ENCODE measurements around the gene ERICH6B.

Gene ERICH6B

DNA sequence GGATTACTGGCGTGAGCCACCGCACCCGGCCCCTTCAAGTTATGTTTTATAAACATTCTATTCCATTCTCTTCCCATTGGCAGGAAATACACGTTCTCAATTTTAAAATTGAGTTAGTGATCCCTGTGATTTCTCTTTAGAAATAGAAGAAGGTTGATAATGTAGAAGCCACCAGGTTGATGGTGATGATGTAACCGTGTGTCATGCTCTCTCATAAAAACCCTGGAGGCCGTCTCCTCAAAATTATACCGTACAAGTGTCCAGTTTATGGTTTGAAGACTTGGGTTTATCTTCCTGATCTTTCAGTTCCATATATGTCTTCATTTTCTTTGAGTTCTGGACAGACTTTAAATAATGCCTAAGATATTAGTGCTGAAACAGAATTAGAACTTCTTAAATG is 118.6 kb downstream of the ERICH6B start:
- TF ChIP-seq, protein P1, sequence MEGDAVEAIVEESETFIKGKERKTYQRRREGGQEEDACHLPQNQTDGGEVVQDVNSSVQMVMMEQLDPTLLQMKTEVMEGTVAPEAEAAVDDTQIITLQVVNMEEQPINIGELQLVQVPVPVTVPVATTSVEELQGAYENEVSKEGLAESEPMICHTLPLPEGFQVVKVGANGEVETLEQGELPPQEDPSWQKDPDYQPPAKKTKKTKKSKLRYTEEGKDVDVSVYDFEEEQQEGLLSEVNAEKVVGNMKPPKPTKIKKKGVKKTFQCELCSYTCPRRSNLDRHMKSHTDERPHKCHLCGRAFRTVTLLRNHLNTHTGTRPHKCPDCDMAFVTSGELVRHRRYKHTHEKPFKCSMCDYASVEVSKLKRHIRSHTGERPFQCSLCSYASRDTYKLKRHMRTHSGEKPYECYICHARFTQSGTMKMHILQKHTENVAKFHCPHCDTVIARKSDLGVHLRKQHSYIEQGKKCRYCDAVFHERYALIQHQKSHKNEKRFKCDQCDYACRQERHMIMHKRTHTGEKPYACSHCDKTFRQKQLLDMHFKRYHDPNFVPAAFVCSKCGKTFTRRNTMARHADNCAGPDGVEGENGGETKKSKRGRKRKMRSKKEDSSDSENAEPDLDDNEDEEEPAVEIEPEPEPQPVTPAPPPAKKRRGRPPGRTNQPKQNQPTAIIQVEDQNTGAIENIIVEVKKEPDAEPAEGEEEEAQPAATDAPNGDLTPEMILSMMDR (IDR thresholded peaks at IDR 0.05): no peak
- Histone ChIP-seq H3K36me3 (peaks cover 50 to 62% (median 57%) of the 10 kb centered on the region in 3 donors), H3K4me1 (peaks cover 0 to 8% (median 0%) of the 10 kb centered on the region in 4 donors), H3K27ac (no peak overlapping the region), H3K27me3 (no peaks in the 10 kb centered on the region), H3K4me3 (no peak overlapping the region), H3K9me3 (no peaks in the 10 kb centered on the region)
- intact Hi-C loops (cut with DNase I; ENCODE audit: low total_unique reads): no loop called here
- no peak for DNase-seq

DNA sequence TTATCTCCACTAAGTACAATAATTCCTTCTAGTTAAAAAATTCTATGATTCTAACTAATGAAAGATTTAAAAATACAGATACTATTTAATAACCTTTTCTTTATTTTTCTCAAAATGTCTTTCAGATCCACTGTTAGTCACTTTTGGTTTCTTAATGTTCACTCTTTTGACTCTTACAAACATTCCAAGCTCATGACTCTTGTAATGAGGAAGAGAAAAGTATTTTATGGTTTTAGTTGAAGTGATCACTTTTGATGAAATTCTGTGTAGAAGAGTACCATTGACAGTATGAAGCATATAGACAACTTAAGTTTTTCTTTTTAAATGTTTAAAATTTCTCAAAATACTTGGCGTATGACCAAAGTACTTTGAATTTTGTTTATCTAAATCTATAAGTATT is 123.0 kb downstream of the ERICH6B start:
- DNase-seq: no peak
- Histone ChIP-seq H3K27me3 (no peaks in the 10 kb centered on the region), H3K27ac (no peak overlapping the region), H3K4me3 (no peak overlapping the region), H3K9me3 (no peaks in the 10 kb centered on the region), H3K36me3 (peaks cover 55 to 69% (median 56%) of the 10 kb centered on the region in 3 donors), H3K4me1 (no peaks in the 10 kb centered on the region)
- TF ChIP-seq, protein P1 (IDR thresholded peaks at IDR 0.05): no peak
- intact Hi-C loops (cut with DNase I; ENCODE audit: low total_unique reads): no loop called here

Data from tibial artery (tissue), 4 donors.